Measurements from ENCODE around the gene NFKBIB.

The NFKBIB gene

DNA sequence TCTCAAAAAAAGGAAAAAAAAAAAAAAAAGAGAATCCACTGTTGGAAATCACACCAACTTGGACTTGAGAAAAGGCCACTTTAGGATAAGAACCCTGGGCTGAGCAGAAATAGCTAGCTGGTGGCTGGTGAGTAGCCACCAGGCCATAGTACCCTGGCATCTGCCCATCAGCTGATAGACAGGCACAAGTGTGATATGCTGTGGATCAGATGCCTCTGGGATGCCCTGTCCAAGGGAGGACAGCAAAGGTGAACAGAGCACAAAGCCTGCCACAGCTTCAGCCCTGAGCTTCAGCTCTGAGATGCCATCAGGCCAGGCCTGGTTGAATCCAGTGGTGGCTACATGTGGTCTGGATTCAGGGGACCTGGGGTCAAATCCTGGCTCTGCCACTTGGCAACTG lies 9.1 kb upstream of the NFKBIB start:
- Histone ChIP-seq H3K4me1 (ENCODE audit: low read length) (no peaks in the 10 kb centered on the region), H3K36me3 (replicated peaks; ENCODE audit: insufficient read depth, low read length) (no peaks in the 10 kb centered on the region), H2AFZ (ENCODE audit: low read length) (no peak overlapping the region), H4K20me1 (ENCODE audit: insufficient read depth, low read length) (no peaks in the 10 kb centered on the region), H3K27me3 (replicated peaks; ENCODE audit: insufficient read depth, low read length) (no peaks in the 10 kb centered on the region), H3F3A (ENCODE audit: insufficient read depth, low read length) (no peaks in the 10 kb centered on the region), H3K9ac (ENCODE audit: low read length) (no peak overlapping the region), H3K79me2 (ENCODE audit: low read length) (peaks cover 3% of the 10 kb centered on the region), H3K27ac (ENCODE audit: low read length) (no peak overlapping the region), H3K4me3 (ENCODE audit: low read length) (no peak overlapping the region), H3K9me3 (replicated peaks; ENCODE audit: insufficient read depth, low read length) (no peaks in the 10 kb centered on the region), H3K4me2 (ENCODE audit: low read depth, low read length) (no peak overlapping the region), H3K9me2 (replicated peaks; ENCODE audit: insufficient read depth, low read length) (no peaks in the 10 kb centered on the region)
- no peak for TF ChIP-seq EZH2phosphoT487 (IDR thresholded peaks at IDR 0.05; ENCODE audit: low read length)
- TF ChIP-seq, protein P1, sequence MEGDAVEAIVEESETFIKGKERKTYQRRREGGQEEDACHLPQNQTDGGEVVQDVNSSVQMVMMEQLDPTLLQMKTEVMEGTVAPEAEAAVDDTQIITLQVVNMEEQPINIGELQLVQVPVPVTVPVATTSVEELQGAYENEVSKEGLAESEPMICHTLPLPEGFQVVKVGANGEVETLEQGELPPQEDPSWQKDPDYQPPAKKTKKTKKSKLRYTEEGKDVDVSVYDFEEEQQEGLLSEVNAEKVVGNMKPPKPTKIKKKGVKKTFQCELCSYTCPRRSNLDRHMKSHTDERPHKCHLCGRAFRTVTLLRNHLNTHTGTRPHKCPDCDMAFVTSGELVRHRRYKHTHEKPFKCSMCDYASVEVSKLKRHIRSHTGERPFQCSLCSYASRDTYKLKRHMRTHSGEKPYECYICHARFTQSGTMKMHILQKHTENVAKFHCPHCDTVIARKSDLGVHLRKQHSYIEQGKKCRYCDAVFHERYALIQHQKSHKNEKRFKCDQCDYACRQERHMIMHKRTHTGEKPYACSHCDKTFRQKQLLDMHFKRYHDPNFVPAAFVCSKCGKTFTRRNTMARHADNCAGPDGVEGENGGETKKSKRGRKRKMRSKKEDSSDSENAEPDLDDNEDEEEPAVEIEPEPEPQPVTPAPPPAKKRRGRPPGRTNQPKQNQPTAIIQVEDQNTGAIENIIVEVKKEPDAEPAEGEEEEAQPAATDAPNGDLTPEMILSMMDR (IDR thresholded peaks at IDR 0.05; ENCODE audit: low read length) = no peak
- TF ChIP-seq EZH2 (optimal IDR thresholded peaks at IDR 0.05; ENCODE audit: low read depth, low read length) = no peak
- DNase-seq = no peak

DNA sequence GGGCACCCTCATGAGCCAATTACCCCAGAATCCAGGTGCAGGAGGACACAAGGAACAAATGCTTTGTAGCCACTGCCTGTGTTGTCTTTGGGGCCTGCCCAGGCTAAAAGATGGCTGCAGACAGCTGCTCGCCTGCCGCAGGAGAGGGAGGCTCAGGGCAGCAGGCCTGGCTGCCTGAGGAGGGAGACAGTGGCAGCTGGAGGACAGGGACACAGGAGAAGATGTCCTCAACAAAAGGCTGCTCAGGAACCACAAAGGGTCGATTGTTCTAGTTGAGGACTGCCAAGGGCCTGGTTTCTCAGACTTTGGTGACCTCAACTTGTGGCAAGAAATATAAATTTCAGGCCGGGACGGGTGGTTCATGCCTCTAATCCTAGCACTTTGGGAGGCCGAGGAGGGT lies 8.0 kb upstream of the NFKBIB start:
- H3K9ac ChIP-seq (ENCODE audit: low read length) = no peak overlapping the region
- no peaks in the 10 kb centered on the region for H4K20me1 ChIP-seq (ENCODE audit: insufficient read depth, low read length)
- H3F3A ChIP-seq (ENCODE audit: insufficient read depth, low read length) = no peaks in the 10 kb centered on the region

DNA sequence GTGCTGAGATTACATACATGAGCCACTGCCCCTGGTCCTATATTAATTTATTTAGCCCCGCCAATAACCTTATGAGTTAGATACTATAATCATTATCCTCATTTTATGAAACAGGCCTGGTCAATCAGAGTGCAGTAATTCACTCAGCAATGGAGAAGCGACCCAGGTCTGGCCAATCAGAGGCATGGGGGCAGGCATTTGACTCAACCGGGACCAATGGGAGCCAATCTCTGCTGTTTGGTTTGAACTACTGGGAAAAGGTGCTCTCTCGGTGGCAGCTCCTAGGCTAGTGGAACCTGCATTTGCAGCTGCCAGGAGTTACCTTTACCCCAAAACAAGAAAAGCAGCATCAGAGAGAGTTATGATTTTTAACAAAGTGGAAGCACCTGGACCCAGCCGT lies 6.9 kb upstream of the NFKBIB start:
- Histone ChIP-seq H2AFZ (ENCODE audit: low read length) (no peak overlapping the region), H3K4me2 (ENCODE audit: low read depth, low read length) (no peak overlapping the region), H3K27me3 (replicated peaks; ENCODE audit: insufficient read depth, low read length) (no peaks in the 10 kb centered on the region), H3F3A (ENCODE audit: insufficient read depth, low read length) (no peaks in the 10 kb centered on the region), H3K27ac (ENCODE audit: low read length) (no peak overlapping the region), H3K79me2 (ENCODE audit: low read length) (peaks cover 18% of the 10 kb centered on the region), H3K4me3 (ENCODE audit: low read length) (no peak overlapping the region), H4K20me1 (ENCODE audit: insufficient read depth, low read length) (no peaks in the 10 kb centered on the region), H3K4me1 (ENCODE audit: low read length) (0 out of 2 replicates have a peak, but pooled peaks cover under 1% of the 10 kb centered on the region), H3K9me3 (replicated peaks; ENCODE audit: insufficient read depth, low read length) (no peaks in the 10 kb centered on the region), H3K9me2 (replicated peaks; ENCODE audit: insufficient read depth, low read length) (no peaks in the 10 kb centered on the region), H3K36me3 (replicated peaks; ENCODE audit: insufficient read depth, low read length) (no peaks in the 10 kb centered on the region), H3K9ac (ENCODE audit: low read length) (no peak overlapping the region)
- TF ChIP-seq EZH2phosphoT487 (IDR thresholded peaks at IDR 0.05; ENCODE audit: low read length) = no peak
- TF ChIP-seq, protein P1 (IDR thresholded peaks at IDR 0.05; ENCODE audit: low read length) = no peak
- no peak for TF ChIP-seq EZH2 (optimal IDR thresholded peaks at IDR 0.05; ENCODE audit: low read depth, low read length)
- no peak for DNase-seq

More for the DNA sequence above, 8.0 kb upstream of the NFKBIB start:
- H3K9me2 ChIP-seq (replicated peaks; ENCODE audit: insufficient read depth, low read length) = no peaks in the 10 kb centered on the region
- no peak overlapping the region for H3K27ac ChIP-seq (ENCODE audit: low read length)
- TF ChIP-seq EZH2phosphoT487 (IDR thresholded peaks at IDR 0.05; ENCODE audit: low read length) = no peak
- TF ChIP-seq, protein P1 (IDR thresholded peaks at IDR 0.05; ENCODE audit: low read length) = no peak
- no peak for TF ChIP-seq EZH2 (optimal IDR thresholded peaks at IDR 0.05; ENCODE audit: low read depth, low read length)
- no peak overlapping the region for H2AFZ ChIP-seq (ENCODE audit: low read length)
- DNase-seq = no peak
- no peak overlapping the region for H3K4me3 ChIP-seq (ENCODE audit: low read length)
- H3K36me3 ChIP-seq (replicated peaks; ENCODE audit: insufficient read depth, low read length) = no peaks in the 10 kb centered on the region
- H3K79me2 ChIP-seq (ENCODE audit: low read length) = peaks cover 8% of the 10 kb centered on the region
- no peaks in the 10 kb centered on the region for H3K9me3 ChIP-seq (replicated peaks; ENCODE audit: insufficient read depth, low read length)
- H3K27me3 ChIP-seq (replicated peaks; ENCODE audit: insufficient read depth, low read length) = no peaks in the 10 kb centered on the region
- no peak overlapping the region for H3K4me2 ChIP-seq (ENCODE audit: low read depth, low read length)
- no peaks in the 10 kb centered on the region for H3K4me1 ChIP-seq (ENCODE audit: low read length)
